IMR-90 (cell line): ENCODE data around the gene ACKR4.

Experiments
- FOS ChIP-seq: fragments of 150-350 bp; IDR thresholded peaks from 2 replicates; pipeline ENCODE4 v1.6.1; 2016; ENCODE audit warnings: low read depth, low read length
- MAZ ChIP-seq: IDR thresholded peaks from 2 replicates; pipeline ENCODE4 v1.6.1; 2012; ENCODE audit warnings: low read depth, mild to moderate bottlenecking, low read length, improper control_type of control experiment, moderate library complexity, borderline replicate concordance
- MXI1 ChIP-seq: IDR thresholded peaks from 2 replicates; pipeline ENCODE4 v1.6.1; 2012; ENCODE audit warnings: low read depth, mild to moderate bottlenecking, low read length, moderate library complexity, borderline replicate concordance
- POLR2A ChIP-seq: IDR thresholded peaks from 2 replicates; pipeline ENCODE4 v1.6.1; 2012; ENCODE audit warnings: mild to moderate bottlenecking, low read depth, low read length
- RAD21 ChIP-seq: IDR thresholded peaks from 2 replicates; pipeline ENCODE4 v1.6.1; 2012; ENCODE audit warnings: low read length, improper control_type of control experiment
- TF ChIP-seq, protein P1 (sequence below): conservative IDR thresholded peaks from 2 replicates; pipeline ENCODE4 v1.5.1; 2012; ENCODE audit warnings: mild to moderate bottlenecking, low read depth, low read length, improper control_type of control experiment

DNA sequence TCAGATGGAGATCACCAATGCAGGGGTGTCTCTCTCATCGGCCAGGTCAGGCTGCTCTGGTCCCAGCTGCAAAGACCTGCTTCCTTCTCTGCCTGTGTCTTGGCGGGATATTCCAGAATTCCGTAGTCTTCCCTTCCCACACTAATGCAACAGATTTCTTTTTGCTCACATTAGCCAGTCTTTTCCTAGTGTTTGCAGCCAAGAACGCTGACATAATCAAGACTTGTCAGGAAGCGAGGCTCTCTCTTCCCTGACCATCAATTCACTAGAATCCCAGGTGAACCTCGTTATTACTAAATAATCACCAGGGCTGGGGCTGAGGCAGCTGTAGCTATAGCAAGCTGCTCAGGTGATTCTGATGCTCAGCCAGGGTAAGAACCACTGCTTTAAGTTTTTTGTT is 43.2 kb upstream of the ACKR4 start:
- TF ChIP-seq, protein P1, sequence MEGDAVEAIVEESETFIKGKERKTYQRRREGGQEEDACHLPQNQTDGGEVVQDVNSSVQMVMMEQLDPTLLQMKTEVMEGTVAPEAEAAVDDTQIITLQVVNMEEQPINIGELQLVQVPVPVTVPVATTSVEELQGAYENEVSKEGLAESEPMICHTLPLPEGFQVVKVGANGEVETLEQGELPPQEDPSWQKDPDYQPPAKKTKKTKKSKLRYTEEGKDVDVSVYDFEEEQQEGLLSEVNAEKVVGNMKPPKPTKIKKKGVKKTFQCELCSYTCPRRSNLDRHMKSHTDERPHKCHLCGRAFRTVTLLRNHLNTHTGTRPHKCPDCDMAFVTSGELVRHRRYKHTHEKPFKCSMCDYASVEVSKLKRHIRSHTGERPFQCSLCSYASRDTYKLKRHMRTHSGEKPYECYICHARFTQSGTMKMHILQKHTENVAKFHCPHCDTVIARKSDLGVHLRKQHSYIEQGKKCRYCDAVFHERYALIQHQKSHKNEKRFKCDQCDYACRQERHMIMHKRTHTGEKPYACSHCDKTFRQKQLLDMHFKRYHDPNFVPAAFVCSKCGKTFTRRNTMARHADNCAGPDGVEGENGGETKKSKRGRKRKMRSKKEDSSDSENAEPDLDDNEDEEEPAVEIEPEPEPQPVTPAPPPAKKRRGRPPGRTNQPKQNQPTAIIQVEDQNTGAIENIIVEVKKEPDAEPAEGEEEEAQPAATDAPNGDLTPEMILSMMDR, result no peak
- TF ChIP-seq MAZ (no peak), MXI1 (no peak), POLR2A (no peak), RAD21 (no peak), FOS (no peak)
